Mucosa of rectum (tissue), 2 donors: ENCODE measurements around the gene TRAF5.

Experiments used
- H3K27ac ChIP-seq, 2 donors: one replicate each; pipeline ENCODE4 v1.7.0; 2013; ENCODE audit warnings: inconsistent platforms in 2 of 2, low read depth in 2 of 2, low read length in 2 of 2
- H3K27me3 ChIP-seq, 2 donors: one replicate each; pipeline ENCODE4 v1.7.0; 2013; ENCODE audit warnings: low read length in 2 of 2; ENCODE audit not compliant: control insufficient read depth in 2 of 2, insufficient read depth in 2 of 2
- H3K36me3 ChIP-seq, 2 donors: one replicate each; pipeline ENCODE4 v1.7.0; 2013; ENCODE audit warnings: low read length in 2 of 2; ENCODE audit not compliant: control insufficient read depth in 2 of 2, insufficient read depth in 2 of 2
- H3K4me1 ChIP-seq, 2 donors: one replicate each; pipeline ENCODE4 v1.7.0; 2013; ENCODE audit warnings: low read length in 2 of 2, mild to moderate bottlenecking in 1 of 2; ENCODE audit not compliant: control insufficient read depth in 2 of 2, insufficient read depth in 2 of 2
- H3K4me3 ChIP-seq, 2 donors: one replicate each; pipeline ENCODE4 v1.7.0; 2013; ENCODE audit warnings: low read length in 2 of 2
- H3K9ac ChIP-seq, 2 donors: one replicate each; pipeline ENCODE4 v1.7.0; 2013; ENCODE audit warnings: low read length in 2 of 2, low read depth in 1 of 2, mild to moderate bottlenecking in 1 of 2
- H3K9me3 ChIP-seq, 2 donors: one replicate each; pipeline ENCODE4 v1.7.0; 2013; ENCODE audit warnings: low read length in 2 of 2; ENCODE audit not compliant: control insufficient read depth in 2 of 2
- donor health status: healthy.
- donor health status: Normal muscosa, but diverticular disease.

The TRAF5 gene

GRCh38 chr1:211355873-211356272 lies 29.2 kb downstream of the TRAF5 start:
- Histone ChIP-seq H3K9ac (no peak overlapping the region), H3K4me3 (no peak overlapping the region), H3K27ac (no peak overlapping the region), H3K36me3 (peaks cover 22 to 29% of the 10 kb centered on the region in 2 donors), H3K4me1 (peaks cover 5% of the 10 kb centered on the region in 2 donors), H3K9me3 (no peaks in the 10 kb centered on the region), H3K27me3 (no peaks in the 10 kb centered on the region)

GRCh38 chr1:211356723-211357407 lies 30.2 kb downstream of the TRAF5 start:
- Histone ChIP-seq H3K9me3 (no peaks in the 10 kb centered on the region), H3K36me3 (peaks cover 28 to 33% of the 10 kb centered on the region in 2 donors), H3K4me1 (peaks cover 5% of the 10 kb centered on the region in 2 donors), H3K4me3 (no peak overlapping the region), H3K27me3 (no peaks in the 10 kb centered on the region), H3K9ac (no peak overlapping the region), H3K27ac (no peak overlapping the region)

- H3K4me1 ChIP-seq, result peaks cover 0 to under 1% of the 10 kb centered on the region in 2 donors
- H3K36me3 ChIP-seq, result peaks cover 28 to 33% of the 10 kb centered on the region in 2 donors
- H3K27ac ChIP-seq, result no peak overlapping the region
- no peak overlapping the region for H3K4me3 ChIP-seq
- no peaks in the 10 kb centered on the region for H3K9me3 ChIP-seq
- H3K27me3 ChIP-seq, result no peaks in the 10 kb centered on the region
- no peak overlapping the region for H3K9ac ChIP-seq
Observed at GRCh38 chr1:211358685-211359084, 32.1 kb downstream of the TRAF5 start.

- Histone ChIP-seq H3K27me3 (no peaks in the 10 kb centered on the region), H3K4me3 (no peak overlapping the region), H3K4me1 (no peaks in the 10 kb centered on the region), H3K9ac (no peak overlapping the region), H3K36me3 (peaks cover 24 to 33% of the 10 kb centered on the region in 2 donors), H3K9me3 (no peaks in the 10 kb centered on the region), H3K27ac (no peak overlapping the region)
Observed at GRCh38 chr1:211359876-211360275, 33.2 kb downstream of the TRAF5 start.

- H3K4me3 ChIP-seq, result no peak overlapping the region
- H3K27ac ChIP-seq, result no peak overlapping the region
- no peaks in the 10 kb centered on the region for H3K4me1 ChIP-seq
- no peaks in the 10 kb centered on the region for H3K9me3 ChIP-seq
- H3K9ac ChIP-seq, result no peak overlapping the region
- H3K27me3 ChIP-seq, result no peaks in the 10 kb centered on the region
- H3K36me3 ChIP-seq, result peaks cover 28 to 34% of the 10 kb centered on the region in 2 donors
Observed at GRCh38 chr1:211361202-211361601, 34.6 kb downstream of the TRAF5 start.

- peaks cover 14 to 45% of the 10 kb centered on the region in 2 donors for H3K36me3 ChIP-seq
- H3K27ac ChIP-seq, result no peak overlapping the region
- H3K9ac ChIP-seq, result no peak overlapping the region
- H3K9me3 ChIP-seq, result no peaks in the 10 kb centered on the region
- no peaks in the 10 kb centered on the region for H3K4me1 ChIP-seq
- H3K4me3 ChIP-seq, result no peak overlapping the region
- H3K27me3 ChIP-seq, result no peaks in the 10 kb centered on the region
Observed at GRCh38 chr1:211369640-211370039, 43.0 kb downstream of the TRAF5 start.

GRCh38 chr1:211370669-211371068 lies 44.0 kb downstream of the TRAF5 start:
- Histone ChIP-seq H3K9ac (no peak overlapping the region), H3K4me1 (no peaks in the 10 kb centered on the region), H3K27me3 (no peaks in the 10 kb centered on the region), H3K36me3 (peaks cover 10 to 45% of the 10 kb centered on the region in 2 donors), H3K27ac (no peak overlapping the region), H3K9me3 (no peaks in the 10 kb centered on the region), H3K4me3 (no peak overlapping the region)

- Histone ChIP-seq H3K36me3 (peaks cover 10 to 40% of the 10 kb centered on the region in 2 donors), H3K27me3 (no peaks in the 10 kb centered on the region)
Observed at GRCh38 chr1:211371406-211372105, 44.9 kb downstream of the TRAF5 start.

GRCh38 chr1:211372463-211372862 lies 45.8 kb downstream of the TRAF5 start:
- no peak overlapping the region for H3K4me3 ChIP-seq
- H3K27me3 ChIP-seq, result no peaks in the 10 kb centered on the region
- H3K27ac ChIP-seq, result no peak overlapping the region
- no peaks in the 10 kb centered on the region for H3K9me3 ChIP-seq
- H3K9ac ChIP-seq, result no peak overlapping the region
- peaks cover 7 to 37% of the 10 kb centered on the region in 2 donors for H3K36me3 ChIP-seq
- H3K4me1 ChIP-seq, result no peaks in the 10 kb centered on the region

More at GRCh38 chr1:211371406-211372105, 44.9 kb downstream of the TRAF5 start:
- H3K4me3 ChIP-seq, result no peak overlapping the region
- no peak overlapping the region for H3K27ac ChIP-seq
- no peaks in the 10 kb centered on the region for H3K4me1 ChIP-seq
- no peaks in the 10 kb centered on the region for H3K9me3 ChIP-seq
- no peak overlapping the region for H3K9ac ChIP-seq

GRCh38 chr1:211375146-211375818 lies 48.6 kb downstream of the TRAF5 start:
- Histone ChIP-seq H3K9me3 (no peaks in the 10 kb centered on the region), H3K9ac (no peak overlapping the region), H3K27me3 (no peaks in the 10 kb centered on the region), H3K4me3 (no peak overlapping the region), H3K4me1 (no peaks in the 10 kb centered on the region), H3K36me3 (peaks cover 3 to 23% of the 10 kb centered on the region in 2 donors), H3K27ac (no peak overlapping the region)
